ENCODE measurements around the gene DNAJC11.

DNAJC11 gene

DNA sequence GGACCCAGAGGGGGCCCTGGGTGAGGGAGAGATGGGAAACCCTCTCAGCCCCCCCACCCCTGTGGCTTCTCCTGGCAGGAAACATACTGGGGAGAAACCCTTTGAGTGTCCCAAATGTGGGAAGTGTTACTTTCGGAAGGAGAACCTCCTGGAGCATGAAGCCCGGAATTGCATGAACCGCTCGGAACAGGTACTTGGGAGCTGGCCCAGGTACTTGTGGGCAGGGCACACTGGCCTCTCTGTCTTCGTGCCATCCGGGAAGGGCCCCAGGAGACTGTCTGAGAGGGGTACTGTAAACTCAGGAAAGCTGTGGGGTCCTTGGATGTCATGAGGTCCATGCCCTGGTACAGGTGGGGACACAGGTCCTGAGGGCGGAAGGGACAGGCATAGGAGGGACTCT lies 115.8 kb downstream of the DNAJC11 start:
- no peak for DNase-seq (ENCODE audit: low read depth in 2 of 2)

DNA sequence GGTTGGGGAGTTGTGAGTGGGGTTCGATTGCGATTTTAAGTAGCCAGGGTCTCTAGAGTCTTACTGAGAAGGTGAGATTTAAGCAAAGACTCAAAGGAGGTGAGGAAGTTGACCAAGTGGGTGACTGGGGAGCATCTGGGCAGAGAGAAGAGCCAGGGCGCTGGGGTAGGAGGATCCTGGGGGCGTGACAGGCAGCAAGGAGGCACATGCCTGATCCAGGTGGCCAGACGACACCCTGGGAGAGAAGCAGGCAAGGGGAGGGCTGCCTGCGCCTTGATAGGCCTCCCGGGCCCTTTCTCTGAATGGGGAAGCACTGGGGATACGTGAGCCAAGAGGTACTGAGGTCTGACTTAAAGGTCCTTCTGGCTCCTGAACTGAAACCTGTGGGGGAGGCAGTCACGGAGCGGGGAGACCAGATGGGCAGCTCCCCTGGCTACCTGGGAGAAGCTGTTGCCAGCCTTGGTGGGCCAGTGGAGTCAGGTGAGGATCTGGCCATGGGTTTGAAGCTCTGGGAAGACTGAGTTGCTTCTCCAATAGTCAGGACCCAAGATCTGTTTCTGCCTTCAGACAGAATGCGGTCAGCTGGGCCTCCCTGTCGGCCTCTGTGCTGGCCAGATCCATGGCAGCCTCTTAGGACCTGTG lies 116.4 kb downstream of the DNAJC11 start:
- no peak for DNase-seq (ENCODE audit: low read depth in 2 of 2)

All from fibroblast of skin of left quadriceps (primary cell).